Sigmoid colon (tissue), 4 donors: Measurements from ENCODE around the gene EFR3B.

Experiments used
- POLR2A ChIP-seq, 2 donors: fragments of 450-650 bp; IDR thresholded peaks; one replicate each; pipeline ENCODE4 v1.6.1; 2016; ENCODE audit warnings: antibody characterized with exemption in 2 of 2, mild to moderate bottlenecking in 2 of 2, moderate library complexity in 2 of 2
- POLR2AphosphoS5 ChIP-seq, 4 donors: sonication (generic); formaldehyde crosslinking; IDR thresholded peaks; one replicate each; pipeline ENCODE4 v1.6.1; 2017; ENCODE audit warnings: antibody characterized with exemption in 4 of 4
- TF ChIP-seq, protein P1 (sequence below), 4 experiments: fragments of 450-650 bp in 3 of 4; fragments of 200-600 bp in 1 of 4; IDR thresholded peaks; one replicate each; pipeline ENCODE4 v1.5.1; 2016 to 2019; ENCODE audit warnings: antibody characterized with exemption in 4 of 4, mild to moderate bottlenecking in 3 of 4, moderate library complexity in 2 of 4

DNA sequence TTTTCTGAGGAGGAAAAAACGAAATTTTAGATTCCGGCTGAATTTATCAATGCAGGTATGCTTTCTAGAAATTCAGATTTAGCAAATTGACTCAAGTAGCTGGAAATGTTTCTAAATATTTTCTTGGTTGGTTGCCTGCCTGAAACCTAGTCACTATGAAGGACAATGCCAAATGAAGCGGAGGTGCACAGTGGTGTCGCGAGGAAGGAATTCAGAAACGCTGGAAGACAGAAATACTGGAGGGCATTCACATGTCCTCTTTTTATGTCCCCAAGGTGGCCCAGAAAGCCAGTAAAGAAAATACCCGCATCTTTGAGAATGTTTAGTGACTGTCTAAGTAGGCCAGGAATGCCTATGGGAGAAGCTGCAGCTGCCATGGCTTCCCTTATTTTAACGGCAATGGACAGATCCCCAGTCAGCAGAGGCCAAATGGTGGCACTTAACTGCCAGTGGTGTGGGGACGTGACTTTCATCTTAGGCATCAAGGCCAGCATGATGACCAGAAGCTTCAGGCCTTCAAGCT is 15.8 kb upstream of the EFR3B start:
- TF ChIP-seq, protein P1, sequence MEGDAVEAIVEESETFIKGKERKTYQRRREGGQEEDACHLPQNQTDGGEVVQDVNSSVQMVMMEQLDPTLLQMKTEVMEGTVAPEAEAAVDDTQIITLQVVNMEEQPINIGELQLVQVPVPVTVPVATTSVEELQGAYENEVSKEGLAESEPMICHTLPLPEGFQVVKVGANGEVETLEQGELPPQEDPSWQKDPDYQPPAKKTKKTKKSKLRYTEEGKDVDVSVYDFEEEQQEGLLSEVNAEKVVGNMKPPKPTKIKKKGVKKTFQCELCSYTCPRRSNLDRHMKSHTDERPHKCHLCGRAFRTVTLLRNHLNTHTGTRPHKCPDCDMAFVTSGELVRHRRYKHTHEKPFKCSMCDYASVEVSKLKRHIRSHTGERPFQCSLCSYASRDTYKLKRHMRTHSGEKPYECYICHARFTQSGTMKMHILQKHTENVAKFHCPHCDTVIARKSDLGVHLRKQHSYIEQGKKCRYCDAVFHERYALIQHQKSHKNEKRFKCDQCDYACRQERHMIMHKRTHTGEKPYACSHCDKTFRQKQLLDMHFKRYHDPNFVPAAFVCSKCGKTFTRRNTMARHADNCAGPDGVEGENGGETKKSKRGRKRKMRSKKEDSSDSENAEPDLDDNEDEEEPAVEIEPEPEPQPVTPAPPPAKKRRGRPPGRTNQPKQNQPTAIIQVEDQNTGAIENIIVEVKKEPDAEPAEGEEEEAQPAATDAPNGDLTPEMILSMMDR (IDR thresholded peaks at IDR 0.05): no peak
- no peak for TF ChIP-seq POLR2AphosphoS5 (IDR thresholded peaks at IDR 0.05)
- no peak for TF ChIP-seq POLR2A (IDR thresholded peaks at IDR 0.05)
